ENCODE measurements around the gene ANK2. TPM values are rescaled to one million over a fixed set of nuclear protein-coding genes. Genes with fewer than 3 reads are reported as not detected.

ANK2 gene
- total RNA-seq, 1 donor from 2014 or later = 35.5 TPM

- Histone ChIP-seq H3K4me3 (ENCODE audit: low read depth, low read length) (no peak overlapping the region), H3K36me3 (ENCODE audit: control insufficient read depth, insufficient read depth, low read length) (no peaks in the 10 kb centered on the region), H3K27me3 (ENCODE audit: control insufficient read depth, insufficient read depth, low read length) (no peaks in the 10 kb centered on the region)
- TF ChIP-seq, protein P1, sequence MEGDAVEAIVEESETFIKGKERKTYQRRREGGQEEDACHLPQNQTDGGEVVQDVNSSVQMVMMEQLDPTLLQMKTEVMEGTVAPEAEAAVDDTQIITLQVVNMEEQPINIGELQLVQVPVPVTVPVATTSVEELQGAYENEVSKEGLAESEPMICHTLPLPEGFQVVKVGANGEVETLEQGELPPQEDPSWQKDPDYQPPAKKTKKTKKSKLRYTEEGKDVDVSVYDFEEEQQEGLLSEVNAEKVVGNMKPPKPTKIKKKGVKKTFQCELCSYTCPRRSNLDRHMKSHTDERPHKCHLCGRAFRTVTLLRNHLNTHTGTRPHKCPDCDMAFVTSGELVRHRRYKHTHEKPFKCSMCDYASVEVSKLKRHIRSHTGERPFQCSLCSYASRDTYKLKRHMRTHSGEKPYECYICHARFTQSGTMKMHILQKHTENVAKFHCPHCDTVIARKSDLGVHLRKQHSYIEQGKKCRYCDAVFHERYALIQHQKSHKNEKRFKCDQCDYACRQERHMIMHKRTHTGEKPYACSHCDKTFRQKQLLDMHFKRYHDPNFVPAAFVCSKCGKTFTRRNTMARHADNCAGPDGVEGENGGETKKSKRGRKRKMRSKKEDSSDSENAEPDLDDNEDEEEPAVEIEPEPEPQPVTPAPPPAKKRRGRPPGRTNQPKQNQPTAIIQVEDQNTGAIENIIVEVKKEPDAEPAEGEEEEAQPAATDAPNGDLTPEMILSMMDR (IDR thresholded peaks at IDR 0.05; ENCODE audit: insufficient read depth, low read length, poor library complexity, severe bottlenecking) = no peak
- DNase-seq (ENCODE audit: low read depth) = no peak
These were observed 44.9 kb downstream of the ANK2 start for GRCh38 chr4:113094331-113094730.

DNA sequence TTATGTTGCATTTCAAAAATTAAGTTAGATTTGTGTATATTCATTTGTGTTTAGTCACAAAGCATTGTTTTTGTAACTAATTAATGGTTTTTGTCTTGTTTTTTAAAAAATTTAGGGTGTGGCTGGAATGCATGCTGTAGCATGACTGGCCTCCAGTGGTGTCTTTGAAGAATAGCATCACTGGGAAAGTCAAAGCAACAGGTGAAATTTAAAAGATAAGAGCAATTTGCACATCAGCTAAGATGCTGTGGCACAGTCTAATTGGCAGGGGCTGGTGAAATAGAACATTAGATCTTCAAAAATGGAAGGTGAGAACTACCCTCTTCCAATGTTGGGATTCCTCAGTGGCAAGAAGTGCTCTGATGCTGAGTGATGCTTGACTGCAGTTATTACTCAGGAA lies 45.3 kb downstream of the ANK2 start:
- DNase-seq (ENCODE audit: low read depth) = no peak
- no peaks in the 10 kb centered on the region for H3K36me3 ChIP-seq (ENCODE audit: control insufficient read depth, insufficient read depth, low read length)
- no peak overlapping the region for H3K4me3 ChIP-seq (ENCODE audit: low read depth, low read length)
- TF ChIP-seq, protein P1 (IDR thresholded peaks at IDR 0.05; ENCODE audit: insufficient read depth, low read length, poor library complexity, severe bottlenecking) = peak; percentile 82
- no peaks in the 10 kb centered on the region for H3K27me3 ChIP-seq (ENCODE audit: control insufficient read depth, insufficient read depth, low read length)

DNA sequence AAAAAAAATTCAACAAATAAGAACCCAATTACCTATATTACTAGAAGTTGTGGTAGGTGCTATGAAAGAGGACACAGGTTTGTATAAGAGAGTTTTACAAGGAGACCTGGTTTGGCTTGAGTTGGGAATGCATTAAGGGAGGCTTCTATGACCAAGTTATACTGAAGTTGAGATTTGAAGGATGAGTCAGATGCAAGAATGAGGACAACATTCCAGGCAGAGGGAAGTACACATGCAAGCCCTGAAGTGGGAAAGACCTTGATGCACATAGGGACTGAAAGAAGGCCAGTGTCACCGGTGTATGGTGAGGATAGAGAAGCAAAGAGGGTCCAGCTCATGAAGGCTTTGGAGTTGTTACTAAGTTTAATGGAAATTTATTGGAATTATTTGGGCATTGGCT lies 52.2 kb downstream of the ANK2 start:
- H3K27me3 ChIP-seq (ENCODE audit: control insufficient read depth, insufficient read depth, low read length) = no peaks in the 10 kb centered on the region
- TF ChIP-seq, protein P1 (IDR thresholded peaks at IDR 0.05; ENCODE audit: insufficient read depth, low read length, poor library complexity, severe bottlenecking) = no peak
- no peak overlapping the region for H3K4me3 ChIP-seq (ENCODE audit: low read depth, low read length)
- DNase-seq (ENCODE audit: low read depth) = peak; percentile 2
- no peaks in the 10 kb centered on the region for H3K36me3 ChIP-seq (ENCODE audit: control insufficient read depth, insufficient read depth, low read length)

GRCh38 chr4:113103556-113103955 lies 54.1 kb downstream of the ANK2 start:
- no peak for DNase-seq (ENCODE audit: low read depth)
- H3K4me3 ChIP-seq (ENCODE audit: low read depth, low read length) = no peak overlapping the region
- TF ChIP-seq, protein P1 (IDR thresholded peaks at IDR 0.05; ENCODE audit: insufficient read depth, low read length, poor library complexity, severe bottlenecking) = no peak
- H3K27me3 ChIP-seq (ENCODE audit: control insufficient read depth, insufficient read depth, low read length) = no peaks in the 10 kb centered on the region
- H3K36me3 ChIP-seq (ENCODE audit: control insufficient read depth, insufficient read depth, low read length) = no peaks in the 10 kb centered on the region

GRCh38 chr4:113106108-113106507 lies 56.7 kb downstream of the ANK2 start:
- TF ChIP-seq, protein P1 (IDR thresholded peaks at IDR 0.05; ENCODE audit: insufficient read depth, low read length, poor library complexity, severe bottlenecking) = peak; percentile 46
- Histone ChIP-seq H3K4me3 (ENCODE audit: low read depth, low read length) (no peak overlapping the region), H3K36me3 (ENCODE audit: control insufficient read depth, insufficient read depth, low read length) (no peaks in the 10 kb centered on the region), H3K27me3 (ENCODE audit: control insufficient read depth, insufficient read depth, low read length) (no peaks in the 10 kb centered on the region)
- peak; percentile 16 for DNase-seq (ENCODE audit: low read depth)

- TF ChIP-seq, protein P1 (IDR thresholded peaks at IDR 0.05; ENCODE audit: insufficient read depth, low read length, poor library complexity, severe bottlenecking) = no peak
- no peak for DNase-seq (ENCODE audit: low read depth)
- no peak overlapping the region for H3K4me3 ChIP-seq (ENCODE audit: low read depth, low read length)
- no peaks in the 10 kb centered on the region for H3K36me3 ChIP-seq (ENCODE audit: control insufficient read depth, insufficient read depth, low read length)
- no peaks in the 10 kb centered on the region for H3K27me3 ChIP-seq (ENCODE audit: control insufficient read depth, insufficient read depth, low read length)
These were observed 59.8 kb downstream of the ANK2 start for GRCh38 chr4:113109106-113109718.
